Activated naive CD8-positive, alpha-beta T cell (primary cell): Measurements from ENCODE around the gene RAB8B.
A peak's percentile ranks its signal among the peaks of the same experiment; 100 is the strongest.
"Not testable (repeated sequence)": the region's sequence is repeated elsewhere in the genome, so short reads cannot be mapped to it uniquely, and the experiment has no call there.

Experiments used
- H3K27ac Mint-ChIP-seq: one replicate; pipeline ENCODE4 v1.8.0; 2021; ENCODE audit warnings: mixed read lengths
- H3K27me3 Mint-ChIP-seq: one replicate; pipeline ENCODE4 v1.8.0; 2021; ENCODE audit warnings: mixed read lengths
- H3K36me3 Mint-ChIP-seq: one replicate; pipeline ENCODE4 v1.8.0; 2021; ENCODE audit warnings: mixed read lengths
- H3K4me1 Mint-ChIP-seq: one replicate; pipeline ENCODE4 v1.8.0; 2021; ENCODE audit warnings: low read depth, mixed read lengths
- H3K4me3 Mint-ChIP-seq: one replicate; pipeline ENCODE4 v1.8.0; 2021; ENCODE audit warnings: mild to moderate bottlenecking, mixed read lengths
- H3K9me3 Mint-ChIP-seq: one replicate; pipeline ENCODE4 v1.8.0; 2021; ENCODE audit warnings: low read depth, mixed read lengths

Gene RAB8B

DNA sequence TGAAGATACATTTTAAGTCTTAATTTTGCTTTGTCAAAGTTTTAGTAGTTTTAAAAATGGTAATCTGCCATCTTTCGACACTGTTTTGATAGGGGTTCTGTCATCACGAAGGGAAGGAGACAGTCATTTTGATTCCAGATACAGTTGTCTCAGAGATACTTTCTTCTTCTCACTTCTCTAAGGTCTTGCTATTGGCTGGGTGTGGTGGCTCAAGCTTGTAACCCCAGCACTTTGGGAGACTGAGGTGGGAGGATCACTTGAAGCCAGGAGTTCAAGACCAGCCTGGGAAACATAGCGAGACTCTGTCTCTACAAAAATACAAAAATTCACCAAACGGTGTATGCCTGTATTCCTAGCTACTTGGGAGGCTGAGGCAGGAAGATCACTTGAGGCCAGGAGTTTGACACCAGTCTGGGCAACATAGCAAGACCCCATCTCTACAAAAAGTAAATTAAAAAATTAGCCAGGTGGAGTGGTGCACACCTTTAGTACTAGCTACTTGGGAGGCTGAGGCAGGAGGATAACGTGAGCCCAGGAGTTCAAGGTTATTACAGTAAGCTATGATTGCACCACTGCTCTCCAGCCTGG, 3.3 kb downstream of the RAB8B start:
- H3K27ac Mint-ChIP-seq, result peak overlapping the region; percentile 98
- H3K4me3 Mint-ChIP-seq, result peak overlapping the region; percentile 100
- no peaks in the 10 kb centered on the region for H3K27me3 Mint-ChIP-seq
- peaks cover 75% of the 10 kb centered on the region for H3K4me1 Mint-ChIP-seq
- no peaks in the 10 kb centered on the region for H3K9me3 Mint-ChIP-seq
- H3K36me3 Mint-ChIP-seq, result peaks cover 12% of the 10 kb centered on the region

GRCh38 chr15:63194302-63194701, 4.9 kb downstream of the RAB8B start:
- Mint-ChIP-seq H3K4me1 (peaks cover 77% of the 10 kb centered on the region), H3K27ac (peak overlapping the region; percentile 96), H3K36me3 (peaks cover 20% of the 10 kb centered on the region), H3K27me3 (no peaks in the 10 kb centered on the region), H3K4me3 (peak overlapping the region; percentile 100), H3K9me3 (no peaks in the 10 kb centered on the region)

DNA sequence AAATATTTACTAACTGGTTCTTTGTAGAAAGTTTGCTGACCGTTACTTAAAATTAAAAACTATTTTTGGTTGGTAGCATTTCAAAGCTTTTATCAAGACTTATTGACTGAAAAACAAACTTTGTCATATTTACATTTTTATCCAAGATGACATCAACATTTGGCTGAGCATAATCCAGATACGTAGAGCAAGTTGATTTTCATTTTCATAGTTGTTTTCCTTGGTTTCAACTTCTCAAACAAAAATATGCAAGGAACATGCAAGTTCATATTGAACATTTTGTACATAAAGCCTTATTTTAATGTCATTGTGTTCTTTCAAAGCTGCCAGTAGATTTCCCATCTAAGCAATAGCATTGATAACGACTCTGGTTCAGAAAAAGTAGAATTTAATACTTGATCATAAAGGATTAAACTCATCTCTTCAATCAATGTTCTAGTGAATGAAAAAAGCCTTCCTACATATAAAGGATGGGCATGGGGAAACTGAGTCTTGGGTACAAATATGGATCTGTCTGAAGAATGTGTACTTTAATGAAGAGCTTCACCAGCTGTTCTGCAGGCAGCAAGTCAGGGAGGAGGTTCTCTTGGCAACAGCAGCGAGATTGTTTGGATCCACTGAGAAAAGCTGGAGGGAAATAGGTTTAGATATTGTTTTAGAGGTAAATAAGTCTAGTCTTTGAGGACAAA, 5.6 kb downstream of the RAB8B start:
- Mint-ChIP-seq H3K36me3 (peaks cover 20% of the 10 kb centered on the region), H3K4me3 (peak overlapping the region; percentile 100)

DNA sequence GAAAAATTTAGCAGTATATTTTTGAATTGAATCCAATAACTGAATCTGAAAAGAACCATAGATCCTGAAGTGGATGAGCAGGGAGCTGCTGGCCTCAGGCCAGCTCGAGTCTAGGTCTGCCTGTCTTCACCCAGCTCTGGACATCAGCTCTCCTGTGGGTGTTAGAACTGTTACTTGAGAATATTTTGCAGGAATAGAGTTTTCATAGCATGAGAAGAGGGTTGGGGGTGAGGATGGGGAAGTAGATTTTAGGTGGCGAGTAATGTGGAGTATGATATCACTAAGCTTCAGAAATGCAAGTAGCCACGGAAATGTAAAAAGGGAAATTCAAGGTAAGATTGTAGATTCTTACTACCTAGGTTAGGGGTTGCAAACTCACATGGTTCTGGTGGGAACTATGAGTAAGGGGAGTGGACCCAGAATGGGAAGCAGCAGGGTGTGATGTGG, 6.2 kb downstream of the RAB8B start:
- Mint-ChIP-seq H3K9me3 (no peaks in the 10 kb centered on the region), H3K27me3 (no peaks in the 10 kb centered on the region), H3K4me1 (peaks cover 90% of the 10 kb centered on the region), H3K36me3 (peaks cover 19% of the 10 kb centered on the region), H3K4me3 (peak overlapping the region; percentile 100), H3K27ac (peak overlapping the region; percentile 96)

More for the DNA sequence above, 5.6 kb downstream of the RAB8B start:
- peaks cover 84% of the 10 kb centered on the region for H3K4me1 Mint-ChIP-seq
- H3K27ac Mint-ChIP-seq, result peak overlapping the region; percentile 96
- no peaks in the 10 kb centered on the region for H3K9me3 Mint-ChIP-seq
- no peaks in the 10 kb centered on the region for H3K27me3 Mint-ChIP-seq

DNA sequence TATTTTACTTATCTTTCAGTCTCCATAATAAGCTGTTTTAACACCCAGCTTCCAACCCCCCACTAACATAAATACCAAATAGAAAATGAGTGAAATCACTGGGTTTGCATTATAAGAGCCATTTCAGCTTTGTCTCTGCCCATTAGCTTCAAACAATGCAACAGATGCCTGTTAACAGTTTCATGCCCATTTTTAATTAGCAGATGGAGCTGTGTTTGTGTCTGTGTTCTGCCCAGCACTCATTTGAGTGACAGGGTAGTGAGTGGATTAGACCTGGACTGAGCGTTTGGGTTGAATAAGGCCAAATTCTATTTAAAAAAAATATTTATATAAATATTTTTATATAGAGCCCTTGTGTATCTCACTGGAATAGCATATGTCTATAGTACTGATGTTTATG, 7.4 kb downstream of the RAB8B start:
- Mint-ChIP-seq H3K36me3 (peaks cover 25% of the 10 kb centered on the region), H3K27ac (peak overlapping the region; percentile 96)

GRCh38 chr15:63197626-63198025, 8.2 kb downstream of the RAB8B start:
- Mint-ChIP-seq H3K4me3 (peak overlapping the region; percentile 72), H3K9me3 (no peaks in the 10 kb centered on the region), H3K27me3 (no peaks in the 10 kb centered on the region), H3K4me1 (peaks cover 92% of the 10 kb centered on the region), H3K27ac (peak overlapping the region; percentile 93), H3K36me3 (peaks cover 30% of the 10 kb centered on the region)

More for the DNA sequence above, 7.4 kb downstream of the RAB8B start:
- Mint-ChIP-seq H3K4me1 (peaks cover 94% of the 10 kb centered on the region), H3K27me3 (no peaks in the 10 kb centered on the region), H3K9me3 (no peaks in the 10 kb centered on the region), H3K4me3 (peak overlapping the region; percentile 100)

DNA sequence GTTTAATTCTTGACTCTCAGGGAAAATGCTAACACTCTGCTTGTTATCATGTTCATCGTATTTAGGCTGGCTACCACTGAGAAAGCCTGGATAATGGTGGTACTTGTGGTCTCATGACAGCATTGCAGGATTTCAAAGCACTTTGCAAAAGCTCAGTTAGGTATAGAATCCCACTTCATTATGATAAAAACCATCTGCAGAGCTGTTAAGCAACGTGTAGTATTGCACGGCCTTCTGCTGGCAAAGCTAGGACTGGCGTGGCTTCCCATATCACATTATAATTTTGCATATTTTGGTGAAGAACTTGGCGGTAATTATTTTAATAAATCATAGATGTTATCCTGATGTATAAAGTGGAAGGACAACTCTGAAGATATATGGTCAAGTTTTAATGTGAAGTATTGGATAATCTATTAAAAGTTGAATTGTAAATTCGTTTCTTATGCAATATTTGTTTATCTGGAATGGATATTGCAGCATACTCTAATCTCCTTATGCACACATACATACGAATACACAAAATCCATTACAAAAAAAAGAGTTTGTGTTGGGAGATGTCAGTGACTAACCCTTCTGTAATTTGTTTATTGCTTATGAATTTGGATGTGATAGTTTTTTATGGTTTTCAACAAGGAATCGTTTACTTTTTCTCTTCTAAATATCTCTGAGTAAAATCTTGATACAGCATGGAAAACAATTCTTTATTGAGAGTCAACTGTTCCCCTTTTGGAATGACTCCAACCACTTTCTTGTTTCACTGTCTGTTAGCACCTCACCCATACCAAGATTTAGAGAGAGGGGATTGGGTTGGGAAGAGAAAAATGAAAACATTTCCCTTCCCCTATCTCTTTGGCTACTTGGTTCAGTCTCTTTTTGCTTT, 9.2 kb downstream of the RAB8B start:
- H3K9me3 Mint-ChIP-seq, result no peaks in the 10 kb centered on the region
- H3K27me3 Mint-ChIP-seq, result no peaks in the 10 kb centered on the region
- peaks cover 33% of the 10 kb centered on the region for H3K36me3 Mint-ChIP-seq
- H3K27ac Mint-ChIP-seq, result peak overlapping the region; percentile 85
- H3K4me1 Mint-ChIP-seq, result peaks cover 95% of the 10 kb centered on the region
- H3K4me3 Mint-ChIP-seq, result peak overlapping the region; percentile 56

GRCh38 chr15:63200464-63201249, 11.3 kb downstream of the RAB8B start:
- Mint-ChIP-seq H3K27ac (peak overlapping the region; percentile 89), H3K36me3 (peaks cover 33% of the 10 kb centered on the region), H3K27me3 (no peaks in the 10 kb centered on the region), H3K4me1 (peaks cover 92% of the 10 kb centered on the region), H3K9me3 (no peaks in the 10 kb centered on the region), H3K4me3 (peak overlapping the region; percentile 68)

- Mint-ChIP-seq H3K36me3 (peaks cover 42% of the 10 kb centered on the region), H3K4me1 (peaks cover 94% of the 10 kb centered on the region), H3K9me3 (no peaks in the 10 kb centered on the region)
These were observed 13.5 kb downstream of the RAB8B start for GRCh38 chr15:63202861-63203260.

GRCh38 chr15:63203451-63204090, 14.2 kb downstream of the RAB8B start:
- Mint-ChIP-seq H3K27me3 (no peaks in the 10 kb centered on the region), H3K9me3 (no peaks in the 10 kb centered on the region), H3K4me3 (peak overlapping the region; percentile 52), H3K4me1 (peaks cover 94% of the 10 kb centered on the region), H3K36me3 (peaks cover 45% of the 10 kb centered on the region), H3K27ac (peak overlapping the region; percentile 91)

More at GRCh38 chr15:63202861-63203260, 13.5 kb downstream of the RAB8B start:
- Mint-ChIP-seq H3K27me3 (no peaks in the 10 kb centered on the region), H3K4me3 (peak overlapping the region; percentile 59), H3K27ac (peak overlapping the region; percentile 91)

DNA sequence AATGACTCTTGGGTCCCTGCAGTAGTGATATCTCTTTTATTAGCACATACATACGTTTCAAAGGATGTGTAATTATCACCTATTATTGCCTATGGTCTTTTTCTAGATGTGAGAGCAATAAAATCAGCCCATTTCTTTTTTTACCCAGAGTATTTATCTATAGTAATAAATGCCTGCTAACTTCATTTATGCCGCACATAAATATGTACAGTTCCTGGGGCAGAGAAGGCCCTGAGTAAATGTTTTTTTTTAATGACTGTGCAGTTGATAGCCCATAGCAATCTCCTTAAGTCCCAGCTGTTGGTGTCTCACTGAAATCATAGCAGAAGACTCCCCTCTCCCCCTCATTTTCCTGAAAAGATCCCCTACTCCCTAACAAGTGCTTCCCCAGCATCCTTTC, 16.7 kb downstream of the RAB8B start:
- Mint-ChIP-seq H3K27me3 (no peaks in the 10 kb centered on the region), H3K27ac (peak overlapping the region; percentile 36), H3K4me1 (peaks cover 91% of the 10 kb centered on the region), H3K9me3 (no peaks in the 10 kb centered on the region), H3K4me3 (no peak overlapping the region), H3K36me3 (peaks cover 42% of the 10 kb centered on the region)

- H3K4me3 Mint-ChIP-seq, result peak overlapping the region; percentile 62
- peak overlapping the region; percentile 88 for H3K27ac Mint-ChIP-seq
- H3K9me3 Mint-ChIP-seq, H3K27me3 Mint-ChIP-seq: not testable (repeated sequence)
- H3K4me1 Mint-ChIP-seq, result peaks cover 93% of the 10 kb centered on the region
- H3K36me3 Mint-ChIP-seq, result peaks cover 34% of the 10 kb centered on the region
These were observed 19.4 kb downstream of the RAB8B start for GRCh38 chr15:63208824-63209223.

DNA sequence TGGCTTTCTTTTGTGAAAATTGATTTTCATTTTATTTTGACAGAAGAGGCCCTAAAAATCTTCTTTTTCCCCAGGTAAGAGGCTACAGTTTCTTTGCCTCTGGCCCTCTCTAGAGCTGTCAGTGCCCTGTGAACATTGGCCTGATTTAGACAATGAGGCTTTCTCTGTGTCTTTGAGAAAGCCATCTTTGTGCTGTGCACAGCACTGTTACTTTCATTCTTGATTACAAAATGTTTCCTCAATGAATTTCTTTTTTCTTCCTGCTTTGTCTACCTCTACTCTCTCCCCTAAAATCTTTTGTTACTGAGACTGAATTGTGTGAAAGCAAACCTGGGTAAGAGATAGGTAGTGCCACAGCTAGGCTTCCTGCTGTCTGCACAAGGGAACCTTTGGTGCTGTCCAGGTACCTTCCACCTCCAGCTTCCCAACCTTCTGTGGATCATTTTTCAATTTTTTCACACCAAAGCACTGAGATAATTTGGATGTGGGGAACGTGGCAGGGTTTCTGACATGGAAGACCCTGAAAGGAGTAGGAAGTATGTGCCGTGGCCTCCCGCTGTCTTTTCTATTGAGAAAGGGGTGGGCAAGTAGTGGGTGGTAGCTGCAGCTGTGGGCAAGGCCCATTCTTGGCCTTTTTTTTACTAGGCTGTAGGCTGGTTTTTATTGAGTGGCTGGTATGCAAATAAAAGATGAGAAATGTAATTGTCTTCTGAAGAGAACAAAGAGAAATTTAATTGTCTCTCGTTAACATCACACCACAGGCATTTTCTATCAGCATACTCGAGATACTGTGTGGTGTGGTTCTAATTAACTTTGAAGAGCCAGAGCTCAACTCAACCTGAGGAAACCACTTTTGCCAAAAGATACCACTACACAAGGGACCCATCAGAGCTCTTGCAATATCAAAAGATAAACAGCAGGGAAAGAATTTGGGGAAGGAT, 21.0 kb downstream of the RAB8B start:
- peak overlapping the region; percentile 82 for H3K4me3 Mint-ChIP-seq
- H3K27ac Mint-ChIP-seq, result peak overlapping the region; percentile 99
- H3K4me1 Mint-ChIP-seq, result peaks cover 95% of the 10 kb centered on the region
- H3K9me3 Mint-ChIP-seq, result no peaks in the 10 kb centered on the region
- H3K36me3 Mint-ChIP-seq, result peaks cover 35% of the 10 kb centered on the region
- no peaks in the 10 kb centered on the region for H3K27me3 Mint-ChIP-seq
